Measurements from ENCODE around the gene ITPR2.

ITPR2 gene

DNA sequence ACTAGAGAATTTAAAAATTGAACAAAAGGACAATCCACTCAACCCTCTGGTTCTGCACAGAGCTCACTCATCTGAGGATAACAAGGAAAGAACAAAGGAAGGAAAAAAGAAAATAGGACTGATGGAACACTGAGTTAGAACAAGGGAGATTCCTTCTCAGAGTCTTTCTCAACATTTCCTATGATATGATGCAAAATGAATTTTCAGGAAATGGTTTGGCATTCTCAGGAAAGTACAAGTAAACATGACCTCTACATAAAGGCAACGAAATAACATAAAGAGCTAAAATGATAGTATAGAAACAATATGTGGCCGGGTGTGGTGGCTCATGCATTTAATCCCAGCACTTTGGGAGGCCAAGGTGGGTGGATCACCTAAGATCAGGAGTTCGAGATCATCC lies 135.8 kb downstream of the ITPR2 start:
- TF ChIP-seq, protein P1, sequence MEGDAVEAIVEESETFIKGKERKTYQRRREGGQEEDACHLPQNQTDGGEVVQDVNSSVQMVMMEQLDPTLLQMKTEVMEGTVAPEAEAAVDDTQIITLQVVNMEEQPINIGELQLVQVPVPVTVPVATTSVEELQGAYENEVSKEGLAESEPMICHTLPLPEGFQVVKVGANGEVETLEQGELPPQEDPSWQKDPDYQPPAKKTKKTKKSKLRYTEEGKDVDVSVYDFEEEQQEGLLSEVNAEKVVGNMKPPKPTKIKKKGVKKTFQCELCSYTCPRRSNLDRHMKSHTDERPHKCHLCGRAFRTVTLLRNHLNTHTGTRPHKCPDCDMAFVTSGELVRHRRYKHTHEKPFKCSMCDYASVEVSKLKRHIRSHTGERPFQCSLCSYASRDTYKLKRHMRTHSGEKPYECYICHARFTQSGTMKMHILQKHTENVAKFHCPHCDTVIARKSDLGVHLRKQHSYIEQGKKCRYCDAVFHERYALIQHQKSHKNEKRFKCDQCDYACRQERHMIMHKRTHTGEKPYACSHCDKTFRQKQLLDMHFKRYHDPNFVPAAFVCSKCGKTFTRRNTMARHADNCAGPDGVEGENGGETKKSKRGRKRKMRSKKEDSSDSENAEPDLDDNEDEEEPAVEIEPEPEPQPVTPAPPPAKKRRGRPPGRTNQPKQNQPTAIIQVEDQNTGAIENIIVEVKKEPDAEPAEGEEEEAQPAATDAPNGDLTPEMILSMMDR (IDR thresholded peaks at IDR 0.05; ENCODE audit: insufficient read depth, low read length): no peak
- TF ChIP-seq, protein P2, sequence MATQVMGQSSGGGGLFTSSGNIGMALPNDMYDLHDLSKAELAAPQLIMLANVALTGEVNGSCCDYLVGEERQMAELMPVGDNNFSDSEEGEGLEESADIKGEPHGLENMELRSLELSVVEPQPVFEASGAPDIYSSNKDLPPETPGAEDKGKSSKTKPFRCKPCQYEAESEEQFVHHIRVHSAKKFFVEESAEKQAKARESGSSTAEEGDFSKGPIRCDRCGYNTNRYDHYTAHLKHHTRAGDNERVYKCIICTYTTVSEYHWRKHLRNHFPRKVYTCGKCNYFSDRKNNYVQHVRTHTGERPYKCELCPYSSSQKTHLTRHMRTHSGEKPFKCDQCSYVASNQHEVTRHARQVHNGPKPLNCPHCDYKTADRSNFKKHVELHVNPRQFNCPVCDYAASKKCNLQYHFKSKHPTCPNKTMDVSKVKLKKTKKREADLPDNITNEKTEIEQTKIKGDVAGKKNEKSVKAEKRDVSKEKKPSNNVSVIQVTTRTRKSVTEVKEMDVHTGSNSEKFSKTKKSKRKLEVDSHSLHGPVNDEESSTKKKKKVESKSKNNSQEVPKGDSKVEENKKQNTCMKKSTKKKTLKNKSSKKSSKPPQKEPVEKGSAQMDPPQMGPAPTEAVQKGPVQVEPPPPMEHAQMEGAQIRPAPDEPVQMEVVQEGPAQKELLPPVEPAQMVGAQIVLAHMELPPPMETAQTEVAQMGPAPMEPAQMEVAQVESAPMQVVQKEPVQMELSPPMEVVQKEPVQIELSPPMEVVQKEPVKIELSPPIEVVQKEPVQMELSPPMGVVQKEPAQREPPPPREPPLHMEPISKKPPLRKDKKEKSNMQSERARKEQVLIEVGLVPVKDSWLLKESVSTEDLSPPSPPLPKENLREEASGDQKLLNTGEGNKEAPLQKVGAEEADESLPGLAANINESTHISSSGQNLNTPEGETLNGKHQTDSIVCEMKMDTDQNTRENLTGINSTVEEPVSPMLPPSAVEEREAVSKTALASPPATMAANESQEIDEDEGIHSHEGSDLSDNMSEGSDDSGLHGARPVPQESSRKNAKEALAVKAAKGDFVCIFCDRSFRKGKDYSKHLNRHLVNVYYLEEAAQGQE (IDR thresholded peaks at IDR 0.05; ENCODE audit: insufficient replicate concordance, low read depth): no peak
- TF ChIP-seq GABPA (IDR thresholded peaks at IDR 0.05; ENCODE audit: low read depth) (no peak), POLR2AphosphoS5 (IDR thresholded peaks at IDR 0.05; ENCODE audit: low read depth) (no peak), SPI1 (IDR thresholded peaks at IDR 0.05; ENCODE audit: borderline replicate concordance, low read depth) (no peak)
- Histone ChIP-seq H3K4me3 (replicated peaks; ENCODE audit: insufficient read depth, low read length) (no peak overlapping the region), H3K27ac (replicated peaks) (no peak overlapping the region), H3K27me3 (ENCODE audit: insufficient read depth, poor library complexity, severe bottlenecking) (no peaks in the 10 kb centered on the region)
- DNase-seq (ENCODE audit: low read depth in 1 of 2, low spot score in 1 of 2): no peak

DNA sequence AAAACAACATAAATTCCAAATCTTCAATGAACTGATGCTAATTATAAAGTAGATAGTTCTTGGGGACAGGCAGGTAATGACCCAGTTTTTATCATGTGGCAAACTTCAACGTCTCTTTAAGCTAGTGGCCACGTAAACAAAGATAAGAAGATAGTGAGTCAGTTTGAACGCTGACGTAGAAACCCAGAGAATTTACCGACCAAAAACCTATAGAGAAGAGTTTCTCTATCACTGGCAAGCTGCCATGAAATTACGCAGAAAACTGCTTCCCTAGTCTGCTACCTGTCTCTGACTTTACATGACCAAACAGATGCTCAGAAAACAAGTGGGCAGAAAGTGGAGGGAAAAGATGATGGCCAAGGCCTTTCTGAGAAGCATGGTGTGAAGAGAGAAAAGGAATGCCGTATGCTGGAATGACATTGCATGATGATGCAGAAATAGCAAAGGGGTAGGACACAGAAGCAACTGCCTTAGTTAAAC lies 136.3 kb downstream of the ITPR2 start:
- Histone ChIP-seq H3K27me3 (ENCODE audit: insufficient read depth, poor library complexity, severe bottlenecking) (no peaks in the 10 kb centered on the region), H3K27ac (replicated peaks) (no peak overlapping the region), H3K4me3 (replicated peaks; ENCODE audit: insufficient read depth, low read length) (no peak overlapping the region)
- no peak for DNase-seq (ENCODE audit: low read depth in 1 of 2, low spot score in 1 of 2)
- no peak for TF ChIP-seq GABPA (IDR thresholded peaks at IDR 0.05; ENCODE audit: low read depth)
- TF ChIP-seq POLR2AphosphoS5 (IDR thresholded peaks at IDR 0.05; ENCODE audit: low read depth): no peak

DNA sequence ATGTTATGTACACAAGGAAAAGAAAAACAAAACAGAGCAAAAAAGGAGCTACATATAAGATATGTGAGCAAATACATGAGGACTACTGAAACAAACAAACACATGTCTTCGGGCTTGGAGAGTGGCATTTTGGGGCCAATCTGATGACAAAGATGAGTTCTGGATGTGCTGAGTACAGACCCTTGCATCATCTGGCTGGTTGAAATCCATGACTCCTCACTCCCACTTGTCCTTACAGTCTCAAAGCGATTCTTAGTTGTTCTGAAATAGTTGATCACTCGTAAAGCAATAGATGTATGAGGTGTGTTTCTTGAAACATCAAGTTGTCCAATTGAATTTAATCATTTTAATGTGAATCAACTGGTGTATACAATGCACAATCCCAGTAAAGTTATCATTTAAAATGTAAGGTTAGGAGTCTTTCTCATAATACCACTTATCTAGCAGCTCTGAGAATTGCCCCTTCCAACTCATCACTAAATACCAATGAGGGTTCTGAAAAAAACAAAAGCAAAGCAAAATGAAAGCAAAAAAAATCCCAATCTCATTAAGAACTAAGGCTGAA lies 136.9 kb downstream of the ITPR2 start:
- no peak for DNase-seq (ENCODE audit: low read depth in 1 of 2, low spot score in 1 of 2)
- Histone ChIP-seq H3K27me3 (ENCODE audit: insufficient read depth, poor library complexity, severe bottlenecking) (no peaks in the 10 kb centered on the region), H3K27ac (replicated peaks) (no peak overlapping the region), H3K4me3 (replicated peaks; ENCODE audit: insufficient read depth, low read length) (no peak overlapping the region)
- TF ChIP-seq POLR2AphosphoS5 (IDR thresholded peaks at IDR 0.05; ENCODE audit: low read depth) (no peak), GABPA (IDR thresholded peaks at IDR 0.05; ENCODE audit: low read depth) (no peak)
- TF ChIP-seq, protein P2 (IDR thresholded peaks at IDR 0.05; ENCODE audit: insufficient replicate concordance, low read depth): no peak
- TF ChIP-seq, protein P1 (IDR thresholded peaks at IDR 0.05; ENCODE audit: insufficient read depth, low read length): no peak

DNA sequence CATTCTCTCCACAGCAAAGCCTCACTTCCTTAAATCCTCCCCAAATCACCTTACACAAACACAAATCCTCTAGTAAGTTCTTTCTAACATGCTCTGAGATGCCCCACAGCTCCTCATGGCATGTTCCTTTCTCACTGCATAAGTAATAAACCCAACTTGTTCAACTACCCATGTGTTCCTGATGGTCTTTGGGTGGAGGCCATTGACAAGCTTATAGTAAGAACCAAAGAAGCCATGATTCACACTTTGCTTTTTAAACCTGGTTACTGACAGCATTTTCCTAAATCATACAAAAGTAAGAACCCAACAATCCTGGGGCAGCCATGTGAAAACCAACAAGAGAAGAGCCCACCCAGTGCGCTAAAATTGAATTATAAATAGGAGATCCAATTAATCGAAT lies 138.6 kb downstream of the ITPR2 start:
- DNase-seq (ENCODE audit: low read depth in 1 of 2, low spot score in 1 of 2): no peak
- no peak overlapping the region for H3K27ac ChIP-seq (replicated peaks)
- TF ChIP-seq, protein P1 (IDR thresholded peaks at IDR 0.05; ENCODE audit: insufficient read depth, low read length): no peak
- TF ChIP-seq POLR2AphosphoS5 (IDR thresholded peaks at IDR 0.05; ENCODE audit: low read depth) (no peak), SPI1 (IDR thresholded peaks at IDR 0.05; ENCODE audit: borderline replicate concordance, low read depth) (no peak)
- H3K27me3 ChIP-seq (ENCODE audit: insufficient read depth, poor library complexity, severe bottlenecking): no peaks in the 10 kb centered on the region
- no peak overlapping the region for H3K4me3 ChIP-seq (replicated peaks; ENCODE audit: insufficient read depth, low read length)

All from HL-60 (cell line).